Muscle of back (tissue), 11 donors: Measurements from ENCODE around the gene ELFN2. TPM values are rescaled to one million over a fixed set of nuclear protein-coding genes. Genes with fewer than 3 reads are reported as not detected.

Experiments
- DNase-seq, 3 donors: peaks; one replicate each; pipeline versions ENCODE4 v3.0.0 to v3.0.0-alpha.2; 2013
- polyA plus RNA-seq, 10 donors: library from polyadenylated mRNA; unstranded; fragments of 120-200 nt; gene quantifications; one replicate each; pipeline ENCODE4 v1.2.1, GENCODE V29; 2013; ENCODE audit not compliant: insufficient read length in 10 of 10

Gene ELFN2
- polyA plus RNA-seq, 10 donors, result 0.70 to 3.3 (median 1.3) TPM

GRCh38 chr22:37427711-37428635 is 694 bp upstream of the ELFN2 start:
- no peak for DNase-seq

- no peak for DNase-seq
Observed at GRCh38 chr22:37426706-37427134, 559 bp downstream of the ELFN2 start.

- peak in 1 of 3 donors; percentile 59 for DNase-seq
Observed at GRCh38 chr22:37425800-37426705, 1.2 kb downstream of the ELFN2 start.

GRCh38 chr22:37425369-37425768 is 1.9 kb downstream of the ELFN2 start:
- no peak for DNase-seq

- DNase-seq, result no peak
Observed at GRCh38 chr22:37423283-37423682, 4.0 kb downstream of the ELFN2 start.

- DNase-seq, result no peak
Observed at GRCh38 chr22:37421468-37421877, 5.8 kb downstream of the ELFN2 start.

- peak in 1 of 3 donors; percentile 61 for DNase-seq
Observed at GRCh38 chr22:37420686-37421467, 6.4 kb downstream of the ELFN2 start.

GRCh38 chr22:37419969-37420685 is 7.2 kb downstream of the ELFN2 start:
- peak in 1 of 3 donors; percentile 40 for DNase-seq

- no peak for DNase-seq
Observed at GRCh38 chr22:37419370-37419968, 7.8 kb downstream of the ELFN2 start.

- no peak for DNase-seq
Observed at GRCh38 chr22:37418627-37419369, 8.5 kb downstream of the ELFN2 start.

GRCh38 chr22:37417677-37418348 is 9.5 kb downstream of the ELFN2 start:
- no peak for DNase-seq

GRCh38 chr22:37417264-37417663 is 10.0 kb downstream of the ELFN2 start:
- DNase-seq, result no peak

- no peak for DNase-seq
Observed at GRCh38 chr22:37416827-37417226, 10.5 kb downstream of the ELFN2 start.

- no peak for DNase-seq
Observed at GRCh38 chr22:37416389-37416788, 10.9 kb downstream of the ELFN2 start.

- DNase-seq, result no peak
Observed at GRCh38 chr22:37415210-37415609, 12.1 kb downstream of the ELFN2 start.

- DNase-seq, result no peak
Observed at GRCh38 chr22:37414288-37414687, 13.0 kb downstream of the ELFN2 start.

GRCh38 chr22:37413546-37413945 is 13.7 kb downstream of the ELFN2 start:
- no peak for DNase-seq

- no peak for DNase-seq
Observed at GRCh38 chr22:37412495-37413250, 14.6 kb downstream of the ELFN2 start.
